NCI-H1092 (cell line): ENCODE results near the gene RAB6B.
A peak's percentile ranks its signal among the peaks of the same experiment; 100 is the strongest.

Source experiments
- DNase-seq: peaks from one replicate; lab custom pipeline; 2025; lab: John Stamatoyannopoulos, UW

The RAB6B gene

DNA sequence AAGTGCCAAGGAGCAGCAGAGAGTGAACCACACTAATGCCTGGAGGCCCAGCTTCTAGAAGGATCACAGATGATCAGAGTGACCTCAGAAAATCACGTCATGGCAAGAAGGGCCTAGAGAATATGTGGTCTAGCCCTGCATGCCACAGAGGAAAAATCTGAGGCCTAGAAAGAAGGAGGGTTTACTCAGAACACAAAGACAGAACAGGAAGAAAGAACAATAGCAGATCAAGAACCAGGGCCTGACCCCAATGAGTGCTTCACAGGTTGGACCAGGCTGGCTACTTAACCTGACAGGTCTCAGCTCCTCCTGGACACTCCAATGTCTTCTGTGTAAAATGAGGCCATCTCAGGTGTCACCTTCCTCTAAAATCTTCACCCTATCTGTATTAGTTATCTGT, 14.2 kb downstream of the RAB6B start:
- DNase-seq: no peak

DNA sequence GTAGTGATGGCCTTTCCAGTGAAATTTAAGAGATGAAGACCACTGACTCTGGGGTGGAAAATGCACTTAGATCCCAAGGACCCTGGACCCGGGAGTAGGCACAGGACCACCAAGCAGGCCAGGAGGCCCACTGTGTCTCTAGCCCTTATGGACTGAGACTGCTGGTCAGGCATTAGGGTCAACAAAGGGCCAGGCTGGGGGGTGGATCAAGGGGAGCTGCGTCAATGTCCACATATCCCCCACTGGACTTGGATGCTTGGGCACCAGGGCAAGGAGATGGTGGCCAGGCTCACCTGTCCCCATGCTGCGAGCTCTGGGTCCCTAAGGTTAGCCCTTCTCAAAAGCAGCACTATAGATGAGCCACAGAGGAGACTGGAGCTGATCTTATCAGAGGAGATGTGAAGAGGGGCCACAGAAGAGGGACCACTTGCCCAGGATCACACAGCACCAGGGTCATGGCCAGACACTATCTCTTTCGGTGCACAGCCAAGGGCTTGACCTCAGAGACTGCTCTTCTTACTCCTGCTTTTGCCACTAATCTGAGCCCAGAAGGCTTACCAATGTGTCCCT, 14.7 kb downstream of the RAB6B start:
- no peak for DNase-seq

DNA sequence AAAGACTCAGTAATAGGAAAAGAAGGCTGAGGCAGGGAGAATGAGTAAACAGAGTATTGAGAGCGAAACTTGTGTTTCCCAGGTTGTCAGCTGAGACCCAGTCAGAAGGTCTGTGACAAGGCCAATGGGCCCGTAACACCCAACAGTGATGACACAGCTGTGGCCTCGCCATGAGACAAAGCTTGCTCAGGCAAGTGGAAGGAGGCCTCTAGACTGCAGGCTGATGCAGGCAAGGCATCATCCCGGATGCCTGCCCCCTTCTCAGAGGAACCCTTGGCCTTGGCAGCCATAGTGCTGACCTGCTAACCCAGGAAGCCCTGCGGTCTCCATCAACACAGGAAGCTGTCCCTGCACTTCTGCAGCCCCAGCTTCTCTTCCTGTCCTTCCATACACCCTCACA, 15.4 kb downstream of the RAB6B start:
- no peak for DNase-seq

- no peak for DNase-seq
These were observed 17.2 kb downstream of the RAB6B start for GRCh38 chr3:133878518-133878917.

DNA sequence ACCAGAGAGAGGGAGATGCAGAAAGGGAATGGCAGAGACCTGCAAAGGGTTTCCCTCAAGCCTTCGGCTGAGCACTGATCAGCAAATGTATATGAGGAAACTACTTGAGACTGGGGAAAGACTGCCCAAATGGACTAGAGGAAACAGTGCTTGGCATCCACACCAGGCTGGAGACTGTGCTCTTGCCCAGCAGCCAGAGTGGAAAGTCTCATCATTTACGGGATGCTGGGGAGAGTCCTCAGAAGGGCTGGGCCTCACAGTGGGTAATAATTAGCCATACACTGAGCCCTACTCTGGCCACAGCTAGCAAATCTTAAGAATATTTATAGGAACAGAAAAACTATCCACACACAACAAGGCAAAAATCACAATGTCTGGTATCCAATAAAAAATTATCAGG, 18.5 kb downstream of the RAB6B start:
- DNase-seq: no peak

DNA sequence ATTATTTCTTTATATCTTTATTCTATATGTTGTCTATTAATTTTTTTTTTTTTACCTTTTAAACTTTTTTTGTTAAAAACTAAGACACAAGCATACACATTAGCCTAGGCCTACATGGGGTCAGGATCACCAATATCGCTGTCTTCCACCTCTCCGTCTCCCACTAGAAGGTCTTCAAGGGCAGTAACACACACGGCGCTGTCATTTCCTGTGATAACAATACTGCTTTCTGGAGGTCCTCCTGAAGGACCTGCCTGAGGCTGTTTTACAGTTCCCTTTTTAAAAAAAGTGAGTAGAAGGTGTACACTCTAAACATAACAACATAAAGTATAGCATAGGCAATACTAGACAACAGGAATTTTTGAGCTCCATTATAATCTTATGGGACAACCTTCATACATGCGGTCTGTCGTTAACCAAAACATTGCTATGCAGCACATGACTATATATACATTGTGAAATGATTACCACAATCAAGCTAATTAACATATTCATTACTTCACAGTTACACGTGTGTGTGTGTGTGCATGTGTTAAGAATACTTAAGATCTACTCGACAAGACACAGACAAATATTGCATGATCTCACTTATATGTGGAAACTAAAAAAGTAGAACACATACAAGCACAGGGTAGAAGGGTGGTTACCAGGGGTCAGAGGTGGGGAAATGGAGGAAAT, 20.8 kb downstream of the RAB6B start:
- DNase-seq: no peak

- no peak for DNase-seq
These were observed 21.3 kb downstream of the RAB6B start for GRCh38 chr3:133874344-133874743.

- DNase-seq: no peak
These were observed 22.9 kb downstream of the RAB6B start for GRCh38 chr3:133872781-133873180.

GRCh38 chr3:133872161-133872560, 23.5 kb downstream of the RAB6B start:
- DNase-seq: no peak

GRCh38 chr3:133871368-133872090, 24.2 kb downstream of the RAB6B start:
- no peak for DNase-seq

- no peak for DNase-seq
These were observed 24.9 kb downstream of the RAB6B start for GRCh38 chr3:133870822-133871221.

DNA sequence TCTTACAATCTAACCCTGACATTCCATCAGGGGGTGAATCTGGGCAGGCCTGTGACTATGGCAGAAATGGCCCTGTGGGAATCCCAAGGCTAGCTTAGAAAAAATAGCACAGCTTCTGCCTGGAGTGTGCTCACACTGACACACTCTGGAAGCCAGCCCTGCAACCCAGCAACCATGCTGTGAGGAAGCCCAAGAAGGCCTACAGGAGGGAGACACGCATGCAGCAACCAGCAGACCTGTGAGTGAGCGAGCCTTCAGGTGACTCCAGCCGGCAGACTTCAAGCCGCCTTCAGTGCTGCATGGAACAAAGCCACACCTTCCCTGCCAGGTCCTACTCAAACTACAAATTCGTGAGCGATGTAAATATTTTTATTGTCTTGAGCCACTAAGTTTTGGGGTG, 26.1 kb downstream of the RAB6B start:
- DNase-seq: no peak

- no peak for DNase-seq
These were observed 26.8 kb downstream of the RAB6B start for GRCh38 chr3:133868758-133869475.

DNA sequence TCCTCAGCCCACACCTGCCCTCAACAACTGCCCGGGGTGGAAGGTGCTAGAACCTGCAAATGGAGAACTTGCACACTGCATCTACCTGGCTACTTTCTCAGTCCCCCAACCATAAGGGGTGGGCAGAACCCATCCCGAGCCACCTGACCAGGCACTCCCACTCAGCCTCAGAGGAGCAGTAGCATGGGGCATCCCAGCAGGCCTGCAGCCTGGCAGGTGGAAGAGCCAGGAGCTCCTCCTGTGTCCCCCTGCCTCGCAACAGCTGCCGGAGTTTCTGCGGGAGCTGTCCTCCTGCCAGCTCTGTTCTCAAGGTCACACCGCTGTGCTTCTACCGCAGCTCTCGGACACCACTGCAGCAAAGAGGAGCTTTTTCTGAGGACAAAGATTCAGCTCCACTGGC, 27.5 kb downstream of the RAB6B start:
- peak; percentile 7 for DNase-seq

DNA sequence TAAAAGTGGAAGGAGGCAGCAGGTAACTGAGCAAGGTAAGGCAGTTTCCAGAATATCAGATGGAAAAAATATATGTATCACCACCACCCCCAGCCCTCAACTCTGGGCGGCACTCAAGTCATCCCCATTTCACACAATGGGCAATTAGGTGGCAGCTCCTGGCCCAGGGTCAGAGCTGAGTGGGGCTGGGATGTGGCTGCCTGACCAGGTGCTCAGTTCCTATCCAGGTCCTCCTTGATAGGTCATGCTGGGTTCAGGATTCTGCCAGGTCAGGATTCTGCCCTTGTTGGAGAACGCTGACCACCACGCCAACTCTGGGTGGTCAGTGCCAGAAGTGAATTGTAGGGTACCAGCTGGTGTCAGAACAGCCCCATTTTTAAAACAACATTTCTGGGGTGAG, 29.5 kb downstream of the RAB6B start:
- DNase-seq: no peak

- no peak for DNase-seq
These were observed 30.4 kb downstream of the RAB6B start for GRCh38 chr3:133865136-133865855.

DNA sequence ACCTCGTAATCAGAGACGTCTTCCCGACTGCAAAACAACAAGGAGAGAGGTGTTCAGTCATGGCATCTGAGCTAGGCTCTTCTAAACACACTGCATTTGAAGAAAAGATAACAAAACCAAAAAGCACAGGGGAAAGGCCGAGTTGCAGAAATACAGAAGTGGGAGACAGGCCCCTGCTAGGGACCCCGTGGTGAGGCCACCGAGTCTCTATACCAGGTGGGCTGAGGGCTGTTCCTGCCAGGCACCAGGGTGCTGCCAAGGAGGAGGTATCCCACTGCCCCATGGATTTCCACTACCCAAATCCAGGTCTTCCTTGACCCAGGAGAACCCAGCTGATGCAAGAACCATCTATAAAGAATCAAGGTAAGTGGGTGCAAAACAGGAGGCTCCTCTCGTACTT, 31.1 kb downstream of the RAB6B start:
- no peak for DNase-seq

- no peak for DNase-seq
These were observed 31.8 kb downstream of the RAB6B start for GRCh38 chr3:133863911-133864310.

GRCh38 chr3:133862161-133862560, 33.5 kb downstream of the RAB6B start:
- no peak for DNase-seq

DNA sequence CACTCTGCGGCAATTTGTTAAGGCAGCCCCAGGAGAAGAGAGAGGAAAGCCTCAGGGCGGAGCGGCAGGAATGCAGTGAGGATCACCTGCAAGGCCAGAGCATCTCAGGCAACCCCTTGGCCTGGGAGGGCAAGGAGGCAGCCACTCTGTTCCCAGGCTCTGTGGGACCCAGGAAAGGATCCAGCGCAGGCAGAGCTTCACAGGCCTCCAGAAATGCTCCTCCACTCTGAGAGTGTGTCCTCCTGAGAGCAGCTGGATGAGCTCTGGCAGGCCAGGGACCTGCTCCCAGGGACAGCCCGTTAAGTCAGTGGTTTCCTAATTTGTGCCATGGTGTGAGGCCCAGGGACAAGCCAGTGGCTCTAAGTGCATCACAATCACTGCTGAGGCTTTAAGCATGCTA, 35.2 kb downstream of the RAB6B start:
- DNase-seq: no peak

GRCh38 chr3:133859381-133860234, 36.1 kb downstream of the RAB6B start:
- no peak for DNase-seq
